Mesendoderm (in vitro differentiated cells): ENCODE data around the gene FHOD1.

Experiments used
- DNase-seq: peaks from one replicate; pipeline ENCODE4 v3.0.0; 2013
- H2AK5ac ChIP-seq: 2 replicates; pipeline ENCODE4 v1.6.1; 2013; ENCODE audit warnings: low read length, inconsistent platforms
- H2BK120ac ChIP-seq: 2 replicates; pipeline ENCODE4 v1.6.1; 2013; ENCODE audit warnings: low read depth, mild to moderate bottlenecking, low read length, moderate library complexity, mixed read lengths
- H2BK15ac ChIP-seq: replicated peaks from 2 replicates; pipeline ENCODE4 v1.6.1; 2013; ENCODE audit warnings: low read depth, mild to moderate bottlenecking, moderate library complexity
- H2BK5ac ChIP-seq: 2 replicates; pipeline ENCODE4 v1.6.1; 2013; ENCODE audit warnings: low read length, inconsistent platforms
- H3K18ac ChIP-seq: 2 replicates; pipeline ENCODE4 v1.6.1; 2013; ENCODE audit warnings: mild to moderate bottlenecking, low read length, mixed read lengths
- H3K23ac ChIP-seq: one replicate; pipeline ENCODE4 v1.6.1; 2013; ENCODE audit warnings: low read length
- H3K27ac ChIP-seq: 2 replicates; pipeline ENCODE4 v1.5.1; 2013; ENCODE audit warnings: low read depth, mild to moderate bottlenecking, inconsistent platforms, low read length, moderate library complexity
- H3K27me3 ChIP-seq: 2 replicates; pipeline ENCODE4 v1.6.1; 2013; ENCODE audit warnings: low read length, control low read depth, mild to moderate bottlenecking, inconsistent platforms; ENCODE audit not compliant: insufficient read depth, poor library complexity
- H3K36me3 ChIP-seq: 2 replicates; pipeline ENCODE4 v1.6.1; 2013; ENCODE audit warnings: low read length, inconsistent platforms; ENCODE audit not compliant: control insufficient read depth, insufficient read depth
- H3K4ac ChIP-seq: one replicate; pipeline ENCODE4 v1.6.1; 2013; ENCODE audit warnings: low read depth, mild to moderate bottlenecking, low read length, moderate library complexity
- H3K4me1 ChIP-seq: 2 replicates; pipeline ENCODE4 v1.6.1; 2013; ENCODE audit warnings: low read depth, low read length, inconsistent platforms; ENCODE audit not compliant: control insufficient read depth
- H3K4me2 ChIP-seq: 2 replicates; pipeline ENCODE4 v1.6.1; 2013; ENCODE audit warnings: low read length
- H3K4me3 ChIP-seq: 2 replicates; pipeline ENCODE4 v1.5.1; 2013; ENCODE audit warnings: mild to moderate bottlenecking, low read length
- H3K56ac ChIP-seq: one replicate; pipeline ENCODE4 v1.6.1; 2013; ENCODE audit warnings: low read length
- H3K79me1 ChIP-seq: 2 replicates; pipeline ENCODE4 v1.6.1; 2013; ENCODE audit warnings: low read length, inconsistent platforms
- H3K79me2 ChIP-seq: 2 replicates; pipeline ENCODE4 v1.6.1; 2013; ENCODE audit warnings: mild to moderate bottlenecking, low read length; ENCODE audit not compliant: control insufficient read depth, insufficient read depth
- H3K9ac ChIP-seq: 2 replicates; pipeline ENCODE4 v1.6.1; 2013; ENCODE audit warnings: low read length, inconsistent platforms
- H4K5ac ChIP-seq: one replicate; pipeline ENCODE4 v1.6.1; 2013; ENCODE audit warnings: low read length
- H4K8ac ChIP-seq: one replicate; pipeline ENCODE4 v1.6.1; 2013; ENCODE audit warnings: low read depth, mild to moderate bottlenecking, control low read depth, low read length, moderate library complexity
- WGBS: extraction: QIAGEN DNeasy Blood & Tissue Kit; methylation state at CpG from one replicate; pipeline ENCODE4 v1.1.7; 2013; ENCODE audit warnings: low lambda C conversion rate, missing lambda C conversion rate; ENCODE audit not compliant: insufficient coverage; ENCODE audit errors: extremely low coverage; 5-methylcytosine and 5-hydroxymethylcytosine counted together

Gene FHOD1

DNA sequence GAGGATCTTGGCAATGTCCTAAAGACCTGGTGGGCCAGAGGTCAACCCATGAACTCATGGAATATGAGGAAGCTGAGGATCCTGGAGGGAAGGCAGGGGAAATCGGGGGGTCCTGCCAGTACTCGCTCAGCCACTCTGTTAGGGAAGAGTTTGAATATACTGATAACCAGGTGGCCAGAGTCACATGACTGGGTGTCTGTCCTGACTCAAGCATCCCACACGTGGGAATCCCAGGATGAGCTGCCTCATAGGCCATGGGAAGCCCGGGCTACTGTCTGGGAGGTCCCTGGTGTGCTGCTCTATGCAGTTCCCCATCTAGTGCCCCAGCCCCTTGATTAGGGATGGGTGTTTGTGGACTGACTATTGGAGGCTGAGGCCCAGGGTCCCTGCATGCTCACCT is 59.0 kb downstream of the FHOD1 start:
- peaks cover 6% of the 10 kb centered on the region for H3K79me1 ChIP-seq
- H3K4me2 ChIP-seq = no peak overlapping the region
- H3K36me3 ChIP-seq = no peaks in the 10 kb centered on the region
- no peaks in the 10 kb centered on the region for H3K27me3 ChIP-seq
- H2BK5ac ChIP-seq = no peak overlapping the region
- no peak overlapping the region for H2AK5ac ChIP-seq
- H3K9ac ChIP-seq = no peak overlapping the region
- no peak for DNase-seq
- H2BK15ac ChIP-seq = no peak overlapping the region
- peaks cover 12% of the 10 kb centered on the region for H3K79me2 ChIP-seq
- H3K27ac ChIP-seq = no peak overlapping the region
- no peak overlapping the region for H3K18ac ChIP-seq
- no peak overlapping the region for H4K8ac ChIP-seq
- no peak overlapping the region for H3K4me3 ChIP-seq
- peaks cover 3% of the 10 kb centered on the region for H3K4me1 ChIP-seq
- H3K4ac ChIP-seq = no peak overlapping the region
- no peak overlapping the region for H4K5ac ChIP-seq
- H3K23ac ChIP-seq = no peak overlapping the region
- no CpG with 5 or more reads among the region's 4 CpGs for WGBS
- H2BK120ac ChIP-seq = no peak overlapping the region
- no peak overlapping the region for H3K56ac ChIP-seq

GRCh38 chr16:67187175-67187890 is 59.9 kb downstream of the FHOD1 start:
- Histone ChIP-seq H3K27me3 (no peaks in the 10 kb centered on the region), H3K4ac (no peak overlapping the region), H3K4me1 (peaks cover 3% of the 10 kb centered on the region), H3K56ac (no peak overlapping the region), H3K79me2 (peaks cover 3% of the 10 kb centered on the region), H2AK5ac (no peak overlapping the region), H3K4me3 (no peak overlapping the region), H2BK5ac (no peak overlapping the region), H3K79me1 (peaks cover 4% of the 10 kb centered on the region), H3K27ac (no peak overlapping the region), H2BK120ac (no peak overlapping the region), H4K5ac (no peak overlapping the region), H3K9ac (no peak overlapping the region), H4K8ac (no peak overlapping the region), H3K36me3 (no peaks in the 10 kb centered on the region), H3K4me2 (no peak overlapping the region), H3K18ac (no peak overlapping the region), H2BK15ac (no peak overlapping the region), H3K23ac (no peak overlapping the region)
- WGBS = no CpG with 5 or more reads among the region's 26 CpGs
- no peak for DNase-seq

DNA sequence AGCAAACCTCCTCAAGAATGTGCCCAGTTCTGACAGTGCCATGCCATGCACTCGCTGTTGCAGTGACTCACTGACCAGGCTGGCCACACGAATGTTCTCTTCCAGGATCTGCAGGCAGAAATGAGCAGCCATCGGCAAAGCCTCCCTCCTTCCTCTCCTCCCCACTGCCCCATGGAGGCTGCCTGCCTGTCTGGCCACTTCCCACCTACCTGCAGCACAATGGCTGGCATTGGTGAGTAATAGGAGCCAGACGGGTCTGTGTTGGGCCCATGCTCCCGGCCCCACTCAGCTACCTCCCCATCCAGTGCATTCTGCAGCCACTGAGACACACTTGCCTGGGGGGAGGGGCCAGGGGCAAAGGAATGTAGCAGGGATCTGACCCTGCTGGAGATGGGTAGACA is 60.7 kb downstream of the FHOD1 start:
- no peak overlapping the region for H3K27ac ChIP-seq
- no CpG with 5 or more reads among the region's 5 CpGs for WGBS

GRCh38 chr16:67185651-67186134 is 61.6 kb downstream of the FHOD1 start:
- Histone ChIP-seq H3K36me3 (no peaks in the 10 kb centered on the region), H4K5ac (no peak overlapping the region), H2BK5ac (no peak overlapping the region), H3K23ac (no peak overlapping the region), H3K4me1 (peaks cover 3% of the 10 kb centered on the region), H3K27ac (no peak overlapping the region), H3K27me3 (no peaks in the 10 kb centered on the region), H3K18ac (no peak overlapping the region), H3K4me2 (no peak overlapping the region), H3K4me3 (no peak overlapping the region), H3K56ac (no peak overlapping the region), H3K79me1 (peaks cover 4% of the 10 kb centered on the region), H4K8ac (no peak overlapping the region), H2BK120ac (no peak overlapping the region), H2AK5ac (no peak overlapping the region), H3K4ac (no peak overlapping the region), H2BK15ac (no peak overlapping the region), H3K79me2 (no peaks in the 10 kb centered on the region), H3K9ac (no peak overlapping the region)
- no CpG with 5 or more reads among the region's 12 CpGs for WGBS
- no peak for DNase-seq

More for the DNA sequence above, 60.7 kb downstream of the FHOD1 start:
- Histone ChIP-seq H3K4me2 (no peak overlapping the region), H2BK15ac (no peak overlapping the region), H3K36me3 (no peaks in the 10 kb centered on the region), H3K4me3 (no peak overlapping the region), H3K4ac (no peak overlapping the region), H3K79me1 (peaks cover 4% of the 10 kb centered on the region), H3K4me1 (peaks cover 3% of the 10 kb centered on the region), H3K27me3 (no peaks in the 10 kb centered on the region), H2AK5ac (no peak overlapping the region), H4K8ac (no peak overlapping the region), H2BK120ac (no peak overlapping the region), H3K56ac (peak overlapping the region; percentile 15), H3K23ac (no peak overlapping the region), H4K5ac (no peak overlapping the region), H3K79me2 (no peaks in the 10 kb centered on the region), H2BK5ac (no peak overlapping the region), H3K9ac (no peak overlapping the region), H3K18ac (no peak overlapping the region)
- peak; percentile 88 for DNase-seq

DNA sequence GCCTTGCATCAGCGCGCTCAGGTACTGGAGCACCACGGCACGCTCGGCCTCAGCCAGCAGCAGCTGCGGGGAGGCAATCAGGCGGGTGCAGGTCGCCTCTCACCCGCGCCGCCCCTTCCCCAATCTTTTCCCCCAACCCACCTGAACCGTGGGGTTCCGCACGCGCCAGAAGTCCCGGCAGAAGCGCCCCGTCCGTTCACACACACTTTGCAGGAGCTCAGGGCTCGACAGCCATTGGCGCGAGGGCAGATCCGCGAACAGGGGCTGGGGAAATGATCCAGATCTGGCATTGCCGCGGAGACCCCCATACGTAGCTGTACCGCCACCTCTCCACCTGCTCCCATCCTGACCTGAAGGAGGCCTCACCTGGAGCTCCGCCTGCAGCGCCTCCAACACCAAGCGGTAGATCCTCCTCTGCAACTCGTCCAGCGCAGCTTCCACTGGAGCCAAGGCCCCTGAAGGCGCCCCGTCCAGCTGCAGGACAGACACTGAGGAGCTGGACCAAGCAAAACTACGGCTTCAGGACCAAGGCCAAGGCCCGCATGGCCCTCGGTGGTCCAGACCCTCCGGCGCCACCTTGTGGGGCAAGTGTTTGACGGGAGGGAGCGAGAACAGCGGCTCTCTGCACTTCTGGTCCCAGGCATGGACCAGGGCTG is 62.2 kb downstream of the FHOD1 start:
- DNase-seq = peak; percentile 94
- H3K4me2 ChIP-seq = no peak overlapping the region
- no peak overlapping the region for H2AK5ac ChIP-seq
- no peaks in the 10 kb centered on the region for H3K79me2 ChIP-seq
- no peaks in the 10 kb centered on the region for H3K27me3 ChIP-seq
- H3K9ac ChIP-seq = no peak overlapping the region
- H3K4me1 ChIP-seq = peaks cover 3% of the 10 kb centered on the region
- H3K79me1 ChIP-seq = peaks cover 4% of the 10 kb centered on the region
- no peak overlapping the region for H3K27ac ChIP-seq
- H2BK15ac ChIP-seq = no peak overlapping the region
- no peak overlapping the region for H3K23ac ChIP-seq
- no peak overlapping the region for H4K8ac ChIP-seq
- H3K4me3 ChIP-seq = no peak overlapping the region
- no peak overlapping the region for H3K4ac ChIP-seq
- no peak overlapping the region for H2BK5ac ChIP-seq
- WGBS = no CpG with 5 or more reads among the region's 43 CpGs
- no peaks in the 10 kb centered on the region for H3K36me3 ChIP-seq
- no peak overlapping the region for H3K56ac ChIP-seq
- H2BK120ac ChIP-seq = no peak overlapping the region
- no peak overlapping the region for H4K5ac ChIP-seq
- no peak overlapping the region for H3K18ac ChIP-seq
